VCaP (cell line): ENCODE results near the gene TAS2R14.

Experiments
- H3K27ac ChIP-seq: fragments of 450-650 bp; 2 replicates; pipeline ENCODE4 v1.5.1; 2017
- CTCF ChIP-seq: fragments of 450-650 bp; conservative IDR thresholded peaks from 2 replicates; pipeline ENCODE4 v1.5.1; 2017; ENCODE audit warnings: mild to moderate bottlenecking, moderate library complexity

Gene TAS2R14

GRCh38 chr12:10941916-10942607, 3.0 kb upstream of the TAS2R14 start:
- H3K27ac ChIP-seq: no peak overlapping the region
- no peak for TF ChIP-seq CTCF

DNA sequence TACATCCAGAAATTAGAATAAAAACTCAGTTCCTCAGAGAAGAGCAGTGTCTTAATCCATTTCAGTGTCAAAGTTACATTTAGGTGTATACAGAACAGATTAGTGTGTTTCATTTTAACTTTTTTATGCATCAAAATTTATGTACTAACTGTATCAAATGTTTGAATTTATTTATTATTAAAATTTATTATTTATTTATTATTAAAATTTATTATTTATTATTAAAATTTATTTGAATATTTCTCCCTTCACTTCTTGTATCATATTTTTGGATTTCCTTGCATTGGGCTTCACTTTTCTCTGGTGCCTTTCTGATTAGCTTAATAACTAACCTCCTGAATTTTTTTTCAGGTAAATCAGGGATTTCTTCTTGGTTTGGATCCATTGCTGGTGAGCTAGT, 2.3 kb upstream of the TAS2R14 start:
- no peak overlapping the region for H3K27ac ChIP-seq
- TF ChIP-seq CTCF: no peak

GRCh38 chr12:10940389-10940788, 1.3 kb upstream of the TAS2R14 start:
- no peak overlapping the region for H3K27ac ChIP-seq
- TF ChIP-seq CTCF: no peak

- TF ChIP-seq CTCF: no peak
- H3K27ac ChIP-seq: no peak overlapping the region
Observed at GRCh38 chr12:10936506-10936905, 2.6 kb downstream of the TAS2R14 start.

GRCh38 chr12:10928746-10929286, 10.2 kb downstream of the TAS2R14 start, which contains the start of gene PRH2:
Gene PRH2, plus strand, starts transcription at chr12:10929236. Its CDS starts 38 bp downstream, at chr12:10929274.
- TF ChIP-seq CTCF: no peak
- no peak within 1 kb of the TSS for H3K27ac ChIP-seq

DNA sequence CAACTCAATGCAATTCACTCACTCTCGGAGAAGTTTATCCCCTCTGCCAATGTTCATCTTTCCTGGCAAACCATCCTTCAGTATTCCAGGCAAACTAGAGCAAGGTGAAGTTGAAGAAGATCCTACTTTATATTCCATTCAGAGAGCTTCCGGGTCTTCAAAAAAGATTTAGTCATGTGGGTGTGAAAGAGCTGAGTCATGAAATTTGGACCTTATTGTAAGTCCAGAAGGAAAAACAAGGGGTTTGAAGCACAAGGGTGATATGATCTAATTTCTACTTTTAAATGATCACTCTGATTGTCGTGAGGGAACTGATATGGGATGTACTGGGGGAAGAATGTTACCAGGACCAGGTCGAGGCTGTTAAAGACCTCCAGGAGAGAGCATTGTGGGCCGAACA, 12.8 kb downstream of the TAS2R14 start:
- H3K27ac ChIP-seq: peak overlapping the region; percentile 10; the same call in 1 of the 2 replicates
- TF ChIP-seq CTCF: no peak

- H3K27ac ChIP-seq: no peak overlapping the region
- no peak for TF ChIP-seq CTCF
Observed at GRCh38 chr12:10919809-10920208, 19.3 kb downstream of the TAS2R14 start.
